ENCODE measurements around the gene CLINT1. TPM values are rescaled to one million over a fixed set of nuclear protein-coding genes. Genes with fewer than 3 reads are reported as not detected.

The CLINT1 gene
- total and polyA plus RNA-seq, 2 of the 4 experiments (the other 2 are of a cell fraction) = 144 to 146 TPM

GRCh38 chr5:157908459-157908858 is 49.5 kb upstream of the CLINT1 start:
- Histone ChIP-seq H3K18ac (ENCODE audit: low read depth, low read length) (no peak overlapping the region), H3K4me2 (ENCODE audit: low read depth, low read length) (no peak overlapping the region), H3K4me3 (ENCODE audit: insufficient read depth, low read depth, low read length) (no peak overlapping the region), H3K23ac (ENCODE audit: low read depth, low read length) (no peak overlapping the region), H3K79me1 (ENCODE audit: low read depth in 1 of 2, low read length in 2 of 2) (no peaks in the 10 kb centered on the region), H3K9ac (ENCODE audit: low read depth, low read length) (no peak overlapping the region), H4K91ac (ENCODE audit: insufficient read depth, low read depth, low read length) (no peak overlapping the region), H3K14ac (replicated peaks; ENCODE audit: low read depth, low read length) (no peak overlapping the region), H3K4me1 (ENCODE audit: control insufficient read depth, insufficient read depth, low read length) (no peaks in the 10 kb centered on the region), H4K20me1 (ENCODE audit: insufficient read depth, low read length) (no peaks in the 10 kb centered on the region), H3K9me3 (ENCODE audit: control insufficient read depth, insufficient read depth, low read length) (no peaks in the 10 kb centered on the region), H2AFZ (replicated peaks; ENCODE audit: low read length, poor library complexity) (no peak overlapping the region), H2BK5ac (ENCODE audit: low read depth, low read length, poor library complexity, severe bottlenecking) (no peak overlapping the region), H2BK120ac (ENCODE audit: low read depth, low read length) (no peak overlapping the region), H3K9me1 (ENCODE audit: insufficient read depth, low read length) (no peaks in the 10 kb centered on the region), H2AK9ac (replicated peaks; ENCODE audit: low read depth, low read length, poor library complexity) (no peak overlapping the region), H4K5ac (ENCODE audit: low read depth, low read length) (no peak overlapping the region), H2BK15ac (ENCODE audit: low read depth, low read length) (no peak overlapping the region), H3K27me3 (ENCODE audit: control insufficient read depth, insufficient read depth, low read length) (no peaks in the 10 kb centered on the region; the same call in 1 of the 2 replicates), H3K4ac (ENCODE audit: low read depth, low read length) (no peak overlapping the region), H4K8ac (ENCODE audit: low read depth in 2 of 2, low read length in 2 of 2) (no peak overlapping the region), H2AK5ac (ENCODE audit: low read depth, low read length) (no peak overlapping the region), H2BK20ac (ENCODE audit: low read depth, low read length) (no peak overlapping the region), H3K27ac (ENCODE audit: insufficient read depth, low read length) (no peak overlapping the region), H3K36me3 (ENCODE audit: control insufficient read depth, insufficient read depth, low read length) (no peaks in the 10 kb centered on the region), H3K56ac (ENCODE audit: extremely low read depth, insufficient read depth, low read length) (no peak overlapping the region)
- no TSS peak for BruUV-seq (replicated peaks)
- intact Hi-C loops (cut with micrococcal nuclease) = no loop called here
- TF ChIP-seq POLR2A (IDR thresholded peaks at IDR 0.05; ENCODE audit: low read depth, low read length) (no peak), MAFK (IDR thresholded peaks at IDR 0.05; ENCODE audit: low read depth, low read length) (no peak), CEBPB (IDR thresholded peaks at IDR 0.05; ENCODE audit: low read depth, low read length) (no peak), MAZ (IDR thresholded peaks at IDR 0.05; ENCODE audit: borderline replicate concordance, low read depth, low read length) (no peak)
- TF ChIP-seq, protein P1, sequence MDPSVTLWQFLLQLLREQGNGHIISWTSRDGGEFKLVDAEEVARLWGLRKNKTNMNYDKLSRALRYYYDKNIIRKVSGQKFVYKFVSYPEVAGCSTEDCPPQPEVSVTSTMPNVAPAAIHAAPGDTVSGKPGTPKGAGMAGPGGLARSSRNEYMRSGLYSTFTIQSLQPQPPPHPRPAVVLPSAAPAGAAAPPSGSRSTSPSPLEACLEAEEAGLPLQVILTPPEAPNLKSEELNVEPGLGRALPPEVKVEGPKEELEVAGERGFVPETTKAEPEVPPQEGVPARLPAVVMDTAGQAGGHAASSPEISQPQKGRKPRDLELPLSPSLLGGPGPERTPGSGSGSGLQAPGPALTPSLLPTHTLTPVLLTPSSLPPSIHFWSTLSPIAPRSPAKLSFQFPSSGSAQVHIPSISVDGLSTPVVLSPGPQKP (IDR thresholded peaks at IDR 0.05; ENCODE audit: borderline replicate concordance, low read depth, low read length) = no peak
- TF ChIP-seq, protein P2, sequence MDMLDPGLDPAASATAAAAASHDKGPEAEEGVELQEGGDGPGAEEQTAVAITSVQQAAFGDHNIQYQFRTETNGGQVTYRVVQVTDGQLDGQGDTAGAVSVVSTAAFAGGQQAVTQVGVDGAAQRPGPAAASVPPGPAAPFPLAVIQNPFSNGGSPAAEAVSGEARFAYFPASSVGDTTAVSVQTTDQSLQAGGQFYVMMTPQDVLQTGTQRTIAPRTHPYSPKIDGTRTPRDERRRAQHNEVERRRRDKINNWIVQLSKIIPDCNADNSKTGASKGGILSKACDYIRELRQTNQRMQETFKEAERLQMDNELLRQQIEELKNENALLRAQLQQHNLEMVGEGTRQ (IDR thresholded peaks at IDR 0.05; ENCODE audit: low read depth, low read length) = no peak
- in situ Hi-C loops (cut with MboI; ENCODE audit: low sequenced_read_pairs) = no loop called here
- dilution Hi-C loops (cut with HindIII; ENCODE audit: low sequenced_read_pairs, unreplicated experiment) = no loop called here
- ATAC-seq (ENCODE audit: low read depth) = no peak
- ChIA-PET POLR2A (ENCODE audit: unreplicated experiment) (no interaction called here), CTCF (interaction anchor here (1.0 kb wide), 1 partner anchor 15 kb away, joined by 3 read pairs; no protein-coding TSS in a partner anchor)
- no peak for DNase-seq
- WGBS, 2 experiments (ENCODE audit: extremely low coverage in 2 of 2, insufficient read length in 1 of 2) = 60% methylated on average over 1 of the region's 1 CpG; no CpG with 5 or more reads in 1 of the 2 experiments

Measured in IMR-90 (cell line).